ENCODE data around the gene PDE7B.
A peak's percentile ranks its signal among the peaks of the same experiment; 100 is the strongest.

Gene PDE7B

GRCh38 chr6:135897087-135897486 is 45.6 kb downstream of the PDE7B start:
- TF ChIP-seq, protein P1, sequence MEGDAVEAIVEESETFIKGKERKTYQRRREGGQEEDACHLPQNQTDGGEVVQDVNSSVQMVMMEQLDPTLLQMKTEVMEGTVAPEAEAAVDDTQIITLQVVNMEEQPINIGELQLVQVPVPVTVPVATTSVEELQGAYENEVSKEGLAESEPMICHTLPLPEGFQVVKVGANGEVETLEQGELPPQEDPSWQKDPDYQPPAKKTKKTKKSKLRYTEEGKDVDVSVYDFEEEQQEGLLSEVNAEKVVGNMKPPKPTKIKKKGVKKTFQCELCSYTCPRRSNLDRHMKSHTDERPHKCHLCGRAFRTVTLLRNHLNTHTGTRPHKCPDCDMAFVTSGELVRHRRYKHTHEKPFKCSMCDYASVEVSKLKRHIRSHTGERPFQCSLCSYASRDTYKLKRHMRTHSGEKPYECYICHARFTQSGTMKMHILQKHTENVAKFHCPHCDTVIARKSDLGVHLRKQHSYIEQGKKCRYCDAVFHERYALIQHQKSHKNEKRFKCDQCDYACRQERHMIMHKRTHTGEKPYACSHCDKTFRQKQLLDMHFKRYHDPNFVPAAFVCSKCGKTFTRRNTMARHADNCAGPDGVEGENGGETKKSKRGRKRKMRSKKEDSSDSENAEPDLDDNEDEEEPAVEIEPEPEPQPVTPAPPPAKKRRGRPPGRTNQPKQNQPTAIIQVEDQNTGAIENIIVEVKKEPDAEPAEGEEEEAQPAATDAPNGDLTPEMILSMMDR (conservative IDR thresholded peaks at IDR 0.05; ENCODE audit: low read depth, low read length): no peak
- no peak overlapping the region for H3K4me3 ChIP-seq (ENCODE audit: low read depth, low read length)
- no peak for DNase-seq (ENCODE audit: low read depth)

GRCh38 chr6:135901774-135902524 is 50.4 kb downstream of the PDE7B start:
- TF ChIP-seq, protein P1 (conservative IDR thresholded peaks at IDR 0.05; ENCODE audit: low read depth, low read length): no peak
- DNase-seq (ENCODE audit: low read depth): peak; percentile 97
- no peak overlapping the region for H3K4me3 ChIP-seq (ENCODE audit: low read depth, low read length)

- DNase-seq (ENCODE audit: low read depth): peak; percentile 73
- TF ChIP-seq, protein P1 (conservative IDR thresholded peaks at IDR 0.05; ENCODE audit: low read depth, low read length): no peak
- no peak overlapping the region for H3K4me3 ChIP-seq (ENCODE audit: low read depth, low read length)
Observed at GRCh38 chr6:135902756-135903331, 51.3 kb downstream of the PDE7B start.

DNA sequence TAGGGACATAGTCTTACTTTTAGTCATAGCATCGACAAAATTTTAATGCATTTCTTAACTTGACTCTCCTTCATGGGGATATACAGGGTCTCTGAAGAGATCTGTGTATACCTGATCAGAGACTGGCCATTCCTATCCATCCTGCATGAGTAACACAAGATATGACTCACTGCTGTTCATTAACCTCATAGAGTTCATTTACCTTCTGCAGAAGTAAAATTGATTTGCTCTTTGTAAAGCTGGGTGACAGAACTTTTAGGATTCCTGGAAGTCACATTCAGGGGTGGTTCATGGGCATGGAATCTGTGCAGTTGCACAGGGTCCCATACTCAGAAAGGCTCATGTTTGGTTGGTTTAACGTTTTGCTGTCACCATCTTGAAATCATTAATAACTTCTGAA is 53.2 kb downstream of the PDE7B start:
- TF ChIP-seq, protein P1 (conservative IDR thresholded peaks at IDR 0.05; ENCODE audit: low read depth, low read length): no peak
- no peak overlapping the region for H3K4me3 ChIP-seq (ENCODE audit: low read depth, low read length)
- DNase-seq (ENCODE audit: low read depth): no peak

DNA sequence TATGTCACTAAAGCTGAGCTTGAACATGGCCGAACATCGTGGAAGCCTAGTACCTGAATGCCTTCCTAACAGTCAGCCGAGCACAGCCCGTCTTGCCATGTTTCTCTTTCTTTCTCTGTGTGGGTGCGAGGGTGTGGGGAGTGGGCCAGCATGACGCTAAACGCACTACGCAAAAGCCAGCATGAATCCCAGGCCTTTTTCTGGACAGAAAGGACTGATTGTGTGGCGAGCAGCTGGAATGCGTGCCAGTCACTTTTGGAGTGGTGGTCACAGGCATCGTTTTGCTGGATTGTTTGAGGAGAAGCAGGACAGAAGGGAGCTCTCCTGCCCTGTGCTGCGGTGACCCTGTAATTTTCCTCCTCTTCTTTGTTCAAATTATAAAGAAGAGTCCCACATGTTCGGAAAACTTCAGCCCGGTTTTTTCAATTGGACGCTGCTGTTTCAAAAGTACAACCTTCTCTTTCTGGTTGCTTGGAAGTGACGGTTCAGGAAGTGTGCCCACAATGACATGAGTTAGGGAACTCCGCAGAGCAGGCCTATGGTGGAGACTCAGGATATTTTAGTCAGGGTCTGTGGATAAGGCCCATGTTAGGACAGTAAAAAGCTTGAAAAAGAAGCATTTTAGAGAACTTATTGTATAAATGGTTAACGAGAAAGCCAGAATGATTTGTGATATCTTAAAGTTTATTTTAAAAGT is 54.3 kb downstream of the PDE7B start:
- DNase-seq (ENCODE audit: low read depth): no peak
- TF ChIP-seq, protein P1 (conservative IDR thresholded peaks at IDR 0.05; ENCODE audit: low read depth, low read length): no peak
- H3K4me3 ChIP-seq (ENCODE audit: low read depth, low read length): no peak overlapping the region

DNA sequence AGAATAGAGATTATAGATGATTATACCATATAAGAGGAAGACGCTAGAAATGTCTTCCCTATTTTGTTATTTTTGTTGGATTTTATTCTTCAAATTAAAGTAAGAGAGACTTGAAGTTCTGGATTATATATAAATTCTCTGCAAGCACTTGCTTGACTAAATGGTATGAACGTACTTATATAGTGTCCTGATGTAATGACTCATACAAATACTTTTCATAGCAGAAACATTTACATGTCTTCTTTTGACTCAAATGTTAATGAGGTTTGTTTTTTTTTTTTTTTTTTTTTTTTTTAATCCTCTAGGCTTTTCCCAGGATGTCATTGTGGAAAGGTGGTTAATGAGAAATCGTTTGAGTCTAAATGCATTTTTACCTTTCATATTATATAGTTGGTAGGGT is 55.0 kb downstream of the PDE7B start:
- TF ChIP-seq, protein P1 (conservative IDR thresholded peaks at IDR 0.05; ENCODE audit: low read depth, low read length): no peak
- no peak overlapping the region for H3K4me3 ChIP-seq (ENCODE audit: low read depth, low read length)
- peak; percentile 53 for DNase-seq (ENCODE audit: low read depth)
